ENCODE measurements around the gene ILF2.
"Not testable (repeated sequence)": the region's sequence is repeated elsewhere in the genome, so short reads cannot be mapped to it uniquely, and the experiment has no call there.

Gene ILF2

GRCh38 chr1:153647346-153647714, 23.5 kb downstream of the ILF2 start:
- no peak for DNase-seq

GRCh38 chr1:153646672-153647345, 24.0 kb downstream of the ILF2 start:
- DNase-seq = no peak

DNA sequence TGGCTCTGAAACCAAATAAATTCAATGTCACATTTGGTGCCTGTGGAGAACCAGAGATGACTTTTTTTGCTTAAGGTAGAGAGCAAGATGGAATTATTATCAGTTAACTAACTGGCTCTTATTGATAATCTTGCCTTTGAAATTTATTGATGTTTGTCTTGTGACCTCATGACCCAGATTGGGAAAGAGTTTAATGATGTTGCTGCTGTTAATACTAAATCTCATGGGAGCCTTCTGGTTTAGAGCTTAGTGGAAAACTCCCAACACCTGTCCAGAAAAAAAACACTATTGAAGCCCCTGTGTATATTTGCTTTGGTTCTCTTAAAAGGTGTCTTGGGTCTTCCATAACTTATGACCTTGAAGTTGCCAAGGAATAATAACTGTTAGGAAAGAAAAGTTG, 27.0 kb downstream of the ILF2 start:
- DNase-seq = no peak

DNA sequence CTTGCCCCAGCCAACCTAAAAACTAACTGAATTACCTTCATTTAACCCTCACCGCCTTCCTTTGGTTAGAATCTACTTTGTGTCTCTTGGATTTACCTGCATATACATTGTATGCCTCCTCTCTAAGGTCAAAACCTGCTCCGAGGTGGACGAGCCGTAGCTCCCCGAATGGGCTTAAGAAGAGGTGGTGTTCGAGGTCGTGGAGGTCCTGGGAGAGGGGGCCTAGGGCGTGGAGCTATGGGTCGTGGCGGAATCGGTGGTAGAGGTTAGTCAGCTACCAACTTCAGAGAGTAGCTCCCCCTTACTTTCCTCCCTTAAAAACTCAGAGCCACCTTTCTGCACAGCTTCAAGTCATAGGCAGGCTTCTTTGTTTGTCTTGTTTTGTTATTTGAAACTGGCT, 27.7 kb downstream of the ILF2 start:
- DNase-seq = no peak

DNA sequence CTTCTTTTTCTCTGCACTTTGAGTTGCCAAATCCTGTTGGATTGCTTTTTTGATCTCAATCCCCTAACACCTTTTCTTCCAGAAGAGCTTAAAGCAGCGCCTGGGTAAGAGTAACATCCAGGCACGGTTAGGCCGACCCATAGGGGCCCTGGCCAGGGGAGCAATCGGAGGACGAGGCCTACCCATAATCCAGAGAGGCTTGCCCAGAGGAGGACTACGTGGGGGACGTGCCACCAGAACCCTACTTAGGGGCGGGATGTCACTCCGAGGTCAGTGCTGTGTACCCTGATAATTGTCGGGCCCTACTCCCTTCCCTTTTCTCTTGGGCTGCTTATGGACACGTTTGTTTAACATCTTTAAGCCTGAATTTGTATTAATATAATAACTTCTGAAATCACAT, 28.6 kb downstream of the ILF2 start:
- no peak for DNase-seq

DNA sequence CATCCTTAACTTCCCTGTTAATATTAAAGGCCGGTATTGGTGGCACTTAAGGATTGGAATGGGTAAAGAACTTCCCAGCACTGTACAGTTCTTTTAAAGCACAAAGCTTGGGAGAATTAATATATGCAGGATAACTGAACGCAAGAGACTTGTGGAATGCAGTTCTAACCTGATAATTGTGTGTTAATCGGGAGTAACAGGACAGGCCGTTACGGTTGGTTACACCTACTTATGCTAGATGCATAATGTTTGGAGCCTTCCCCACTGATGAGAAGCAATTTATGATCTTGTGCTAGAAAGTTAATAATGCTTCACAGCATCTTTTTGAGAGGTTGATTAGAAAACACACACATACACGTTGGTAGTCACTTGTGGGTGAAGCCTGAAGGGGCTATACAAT, 29.9 kb downstream of the ILF2 start:
- no peak for DNase-seq

GRCh38 chr1:153640213-153640612, 30.6 kb downstream of the ILF2 start:
- not testable (repeated sequence) for DNase-seq

DNA sequence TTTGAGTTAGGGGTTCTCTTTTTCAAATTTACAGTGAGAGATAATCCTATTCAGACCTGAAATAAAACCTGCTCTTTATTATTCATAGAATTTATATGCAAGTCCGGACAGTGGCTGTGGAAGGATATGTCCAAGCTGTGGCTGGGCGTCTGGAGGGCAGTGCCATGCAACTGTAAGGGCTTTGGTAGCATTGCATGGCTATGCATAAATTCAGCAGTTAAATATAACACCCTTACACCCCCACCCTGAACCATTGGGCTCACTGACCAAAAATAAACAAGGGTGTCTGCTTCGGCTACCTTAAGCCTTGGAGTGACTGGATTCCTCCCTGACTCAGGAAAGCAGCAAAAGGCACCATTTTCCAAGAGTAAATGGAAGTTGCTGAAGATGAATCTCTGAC, 31.5 kb downstream of the ILF2 start:
- DNase-seq = no peak

DNA sequence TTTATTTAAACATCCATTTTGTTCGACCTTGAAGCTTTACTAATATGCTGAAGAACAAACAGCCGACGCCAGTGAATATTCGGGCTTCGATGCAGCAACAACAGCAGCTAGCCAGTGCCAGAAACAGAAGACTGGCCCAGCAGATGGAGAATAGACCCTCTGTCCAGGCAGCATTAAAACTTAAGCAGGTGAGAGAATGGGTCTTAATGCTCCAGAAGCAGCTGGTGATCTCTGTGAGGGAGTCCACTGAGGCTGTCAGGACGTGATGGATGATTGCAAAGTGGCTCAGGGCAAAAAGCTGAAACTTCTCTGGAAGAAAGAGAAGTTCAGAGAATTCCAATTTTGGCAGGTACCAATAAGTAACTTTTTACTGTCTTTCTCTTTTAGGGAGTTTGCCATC, 32.5 kb downstream of the ILF2 start:
- DNase-seq = no peak

DNA sequence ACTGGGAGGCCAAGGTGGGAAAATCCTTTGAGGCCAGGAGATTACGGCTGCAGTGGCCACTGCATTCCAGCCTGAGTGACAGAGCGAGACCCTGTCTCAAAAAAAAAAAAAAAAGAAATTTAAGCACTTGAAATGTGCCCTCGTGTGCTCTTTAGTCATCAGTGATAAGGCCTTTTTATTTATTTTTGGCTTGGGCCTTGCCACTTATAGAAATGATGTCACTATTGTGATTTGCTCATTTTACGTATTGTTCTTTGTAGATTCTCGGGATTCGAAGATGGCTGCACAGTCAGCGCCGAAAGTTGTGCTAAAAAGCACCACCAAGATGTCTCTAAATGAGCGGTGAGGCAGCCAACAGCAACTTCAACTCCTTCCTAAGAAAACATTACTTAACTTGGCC, 34.5 kb downstream of the ILF2 start:
- no peak for DNase-seq

GRCh38 chr1:153635872-153636271, 34.9 kb downstream of the ILF2 start:
- no peak for DNase-seq

DNA sequence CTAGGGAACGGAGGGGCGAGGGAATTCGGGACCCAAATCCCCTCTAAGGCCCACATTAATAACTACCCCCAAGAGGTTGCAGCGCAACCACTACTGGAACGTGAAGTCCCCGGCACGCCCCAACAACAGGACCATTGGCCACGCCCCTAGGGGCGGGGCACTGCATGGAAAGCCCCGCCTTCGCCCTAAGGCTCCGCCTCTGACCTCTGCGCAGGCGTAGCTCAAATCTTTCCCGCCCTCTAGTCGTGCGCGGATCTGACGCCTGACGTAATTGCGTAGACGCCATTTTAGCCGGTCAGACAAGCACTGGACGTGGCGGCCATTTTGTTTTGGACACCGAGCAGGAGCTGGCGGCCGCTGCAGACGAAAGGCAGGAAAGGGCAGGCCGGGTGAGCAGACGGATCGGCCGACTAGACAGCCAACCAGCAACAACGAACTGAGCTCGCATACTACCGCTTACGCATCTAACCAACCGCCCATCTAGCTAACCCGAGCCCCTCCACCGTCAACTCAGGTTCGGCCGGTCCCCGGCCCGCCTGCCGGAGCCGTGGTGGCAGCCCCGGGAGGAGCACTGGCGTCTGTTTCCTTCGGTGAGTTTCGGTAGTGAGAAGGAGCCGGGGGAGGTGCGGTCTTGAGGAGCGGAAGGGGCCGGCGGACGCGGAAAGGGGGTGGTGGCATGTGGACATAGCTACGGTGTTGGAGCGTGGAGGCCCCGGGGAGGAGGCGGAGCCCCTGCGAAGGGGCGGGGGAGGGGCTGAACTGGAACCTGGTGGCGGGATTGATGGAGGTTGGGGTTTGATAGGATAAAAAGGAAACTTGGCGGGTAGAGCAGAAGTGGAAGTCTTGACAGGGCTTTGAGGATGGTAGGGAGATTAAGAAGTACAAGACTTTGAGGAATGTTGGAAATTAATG, 36.8 kb downstream of the ILF2 start, which contains the start of gene CHTOP:
TSS of gene CHTOP (plus strand) at position 313 of the 912 bp plus-strand sequence. CDS start 2,523 bp downstream, outside the sequence.
- peak; percentile 93 for DNase-seq

DNA sequence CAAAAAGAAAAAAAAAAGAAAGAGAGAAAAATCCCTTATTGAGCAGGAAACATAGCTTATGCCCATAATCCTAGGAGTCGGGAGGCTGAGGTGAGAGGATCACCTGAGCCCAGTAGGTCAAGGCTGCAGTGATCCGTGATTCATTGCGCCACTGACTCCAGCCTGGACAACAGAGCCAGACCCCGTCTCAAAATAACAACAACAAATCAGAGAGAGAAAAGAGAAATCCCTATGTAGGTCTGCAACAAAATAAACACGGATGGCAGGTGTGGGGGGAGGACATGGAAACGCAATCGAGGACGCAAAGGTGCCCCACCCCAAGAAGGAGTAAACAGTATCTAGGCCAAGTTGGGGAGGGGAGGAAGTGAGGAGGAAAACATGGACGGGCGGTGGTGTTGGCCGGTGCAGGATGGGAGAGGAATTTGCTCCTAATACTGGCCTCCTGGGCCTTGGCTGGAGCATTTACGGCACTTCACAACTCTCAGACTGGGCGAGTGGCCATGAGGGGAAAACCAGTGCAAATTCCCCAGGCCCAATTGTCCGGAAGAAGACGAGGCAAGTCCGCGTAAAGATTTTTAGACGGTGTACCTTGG, 37.5 kb downstream of the ILF2 start:
- DNase-seq = no peak

DNA sequence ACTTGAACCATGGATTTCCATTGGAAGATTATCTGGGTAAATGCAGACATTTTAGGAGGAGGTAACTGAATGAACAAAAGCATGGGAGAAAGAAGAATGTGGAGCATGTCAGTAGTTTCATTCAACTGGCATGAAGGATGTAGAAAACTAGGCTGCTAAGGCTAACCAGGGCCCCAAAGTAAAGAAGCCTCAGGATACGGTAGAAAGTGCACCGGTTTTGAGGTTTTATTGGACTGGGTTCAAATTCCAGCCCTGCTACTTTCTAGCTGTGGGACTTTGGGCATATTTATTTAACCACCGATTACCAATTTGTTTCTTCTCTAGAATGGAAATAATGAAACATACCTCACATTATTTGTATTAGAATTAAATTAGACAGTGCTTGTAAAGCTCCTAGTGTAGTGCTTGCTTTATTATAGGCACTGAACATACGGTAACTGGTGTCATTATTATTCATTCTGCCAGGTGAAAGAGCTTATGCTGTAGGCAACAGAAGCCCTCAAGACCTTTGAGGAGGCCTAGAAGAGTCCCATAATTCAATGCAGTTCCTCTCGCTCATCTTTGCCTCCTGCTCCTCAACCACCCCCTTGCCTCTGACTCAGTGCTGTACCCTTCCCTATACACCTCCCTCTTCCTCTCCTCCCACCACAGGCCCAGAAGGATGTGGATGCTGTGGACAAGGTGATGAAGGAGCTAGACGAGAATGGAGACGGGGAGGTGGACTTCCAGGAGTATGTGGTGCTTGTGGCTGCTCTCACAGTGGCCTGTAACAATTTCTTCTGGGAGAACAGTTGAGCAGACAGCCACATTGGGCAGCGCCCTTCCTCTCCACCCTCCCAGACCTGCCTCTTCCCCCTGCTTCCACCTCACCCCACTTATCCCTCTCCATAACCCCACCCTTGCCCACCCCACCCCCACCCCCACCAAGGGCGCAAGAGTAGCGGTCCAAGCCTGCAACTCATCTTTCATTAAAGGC, 39.5 kb downstream of the ILF2 start:
- DNase-seq = no peak

DNA sequence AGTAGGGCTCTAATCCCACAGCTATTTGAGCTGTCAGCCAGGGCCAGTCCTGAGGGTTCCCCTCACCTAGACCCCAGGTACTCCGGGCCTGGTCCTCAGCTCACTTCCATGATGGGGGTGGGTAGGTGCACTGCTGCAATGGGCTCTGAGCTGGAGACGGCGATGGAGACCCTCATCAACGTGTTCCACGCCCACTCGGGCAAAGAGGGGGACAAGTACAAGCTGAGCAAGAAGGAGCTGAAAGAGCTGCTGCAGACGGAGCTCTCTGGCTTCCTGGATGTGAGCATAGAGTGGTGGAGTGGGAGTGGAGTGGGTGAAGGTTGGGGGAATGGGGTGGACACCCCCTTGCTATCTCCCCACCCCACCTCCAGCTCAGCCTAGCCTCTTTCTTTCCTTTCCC, 40.4 kb downstream of the ILF2 start:
- no peak for DNase-seq

DNA sequence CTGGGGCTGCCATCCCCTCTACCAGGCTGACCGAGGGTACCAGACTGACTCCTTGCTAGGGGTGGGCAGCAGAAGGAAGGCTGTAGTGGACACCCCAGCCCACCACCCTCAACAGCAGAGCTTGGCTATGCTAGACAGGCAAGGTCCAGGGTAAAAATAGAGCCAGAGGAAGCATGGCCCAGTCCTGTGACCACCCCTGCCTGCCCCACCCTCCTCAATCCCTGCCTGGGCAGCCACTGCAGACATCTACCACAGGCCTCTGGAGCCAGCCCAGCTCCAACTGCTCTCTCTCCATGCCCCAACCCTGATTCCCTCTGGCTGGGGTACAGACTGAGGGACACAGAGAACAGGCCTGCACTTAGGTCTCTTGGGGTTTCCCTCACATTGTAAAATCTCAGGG, 40.8 kb downstream of the ILF2 start:
- DNase-seq = no peak

DNA sequence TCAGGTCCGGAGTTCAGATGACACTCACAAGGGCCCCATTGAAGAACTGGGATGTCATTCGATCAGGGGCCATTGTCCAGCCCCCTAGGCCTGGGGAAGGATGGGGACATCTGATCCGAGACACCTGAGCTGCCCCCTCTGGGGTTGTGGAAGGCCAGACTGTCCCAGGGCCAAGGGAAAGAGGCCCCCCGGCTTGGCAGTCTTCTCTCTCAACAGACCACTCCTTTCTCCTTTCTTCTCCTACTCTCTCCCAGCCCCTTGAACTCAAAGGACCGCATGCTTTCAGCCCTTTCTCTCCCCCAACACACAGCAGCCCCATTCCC, 41.5 kb downstream of the ILF2 start:
- no peak for DNase-seq

DNA sequence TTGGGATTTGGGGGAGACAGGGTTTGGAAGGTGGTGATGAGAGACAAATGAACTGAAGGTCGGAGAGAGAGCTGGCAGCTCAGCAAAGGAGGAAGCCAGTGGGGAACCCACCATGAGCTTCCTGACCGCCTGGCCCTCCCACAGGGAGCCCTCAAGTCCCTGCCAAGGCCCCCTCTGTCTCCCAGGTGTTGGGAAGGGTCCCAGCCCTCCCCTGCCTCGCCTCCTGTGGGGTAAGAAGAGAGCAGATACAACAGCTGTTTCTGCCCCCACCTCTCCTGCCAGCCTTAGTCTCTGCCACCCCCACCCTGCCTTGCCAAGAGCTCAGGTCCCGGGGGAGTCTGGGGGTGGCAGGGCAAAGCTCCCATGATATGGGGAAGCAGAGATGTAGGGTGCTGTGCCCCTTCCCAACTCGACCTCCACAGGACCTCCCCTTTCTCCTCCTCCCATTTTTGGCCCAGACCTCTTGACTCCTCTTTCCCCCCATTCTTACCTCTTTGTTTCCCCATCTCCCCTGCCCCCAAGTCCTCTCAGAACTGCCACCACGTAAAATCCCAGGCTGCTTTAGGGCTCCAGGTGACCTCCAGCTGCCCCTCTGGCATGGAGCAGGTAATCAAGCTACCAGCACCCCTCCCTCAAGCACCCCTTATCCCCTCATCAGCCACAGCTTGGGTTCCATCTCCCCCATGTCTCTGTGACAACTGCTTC, 42.0 kb downstream of the ILF2 start:
- DNase-seq = no peak

DNA sequence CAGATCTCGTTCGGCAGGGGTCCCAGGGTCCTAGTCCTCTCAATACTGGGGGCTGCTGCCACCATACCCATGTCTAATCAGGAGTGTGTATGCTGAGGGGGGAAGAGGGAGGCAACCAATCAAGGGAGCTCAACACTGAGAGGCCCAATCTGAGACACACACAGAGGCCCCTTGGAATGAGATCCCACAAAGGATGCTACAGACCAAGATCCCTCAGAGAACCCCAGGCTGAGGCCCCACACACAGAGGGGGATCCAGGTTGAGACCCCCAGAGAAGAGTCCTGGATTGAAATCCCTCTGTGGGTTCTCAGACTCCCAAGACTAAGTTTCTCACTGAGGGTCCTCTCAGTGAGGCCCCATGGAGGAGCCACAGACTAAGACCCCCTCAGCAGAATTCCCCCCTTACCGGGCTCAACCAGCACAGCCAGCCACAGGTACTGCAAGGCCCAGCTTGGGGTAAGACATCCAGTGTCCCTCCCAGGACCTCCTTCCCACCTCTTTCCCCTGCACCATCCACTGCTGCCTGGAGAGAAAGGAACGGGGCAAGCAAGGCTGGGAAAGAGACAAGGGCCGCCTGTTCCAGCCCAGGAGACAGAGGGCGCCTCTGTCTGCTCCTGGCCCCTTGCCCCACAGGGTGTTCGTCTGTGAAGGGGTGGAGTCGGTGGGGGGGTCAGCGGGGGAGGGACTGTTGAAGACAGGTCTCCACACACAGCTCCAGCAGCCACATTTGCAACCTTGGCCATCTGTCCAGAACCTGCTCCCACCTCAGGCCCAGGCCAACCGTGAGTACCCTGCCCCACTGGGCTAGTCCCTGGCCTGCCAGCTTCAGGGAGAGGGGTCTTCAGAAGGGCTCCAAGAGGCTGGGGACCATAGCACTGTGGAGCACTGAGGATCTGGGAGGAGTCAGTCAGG, 42.8 kb downstream of the ILF2 start, which contains the start of gene S100A1:
TSS of gene S100A1 (plus strand) at position 720 of the 912 bp plus-strand sequence. CDS start 2,088 bp downstream, outside the sequence.
- DNase-seq = no peak

- DNase-seq = peak; percentile 78
Measured at GRCh38 chr1:153626904-153627714, 43.7 kb downstream of the ILF2 start, which contains the start of gene S100A13. Gene S100A13, minus strand, starts transcription at chr1:153627505. Its CDS starts 1,033 bp downstream, at chr1:153626472.

All from NCI-H748 treated with DMSO at 0.1 percent for 48 hours (cell line).